Thymus (tissue), 14 donors: ENCODE results near the gene COX7B2. TPM values are rescaled to one million over a fixed set of nuclear protein-coding genes. Genes with fewer than 3 reads are reported as not detected.

Source experiments
- DNase-seq, 9 donors: peaks; one replicate each; pipeline ENCODE4 v3.0.0-alpha.2; 2013; ENCODE audit warnings: low spot score in 9 of 9, low read depth in 6 of 9, missing footprints in 1 of 9
- H3K27ac ChIP-seq, 2 donors: one replicate each; pipeline ENCODE4 v1.5.1; 2013; ENCODE audit warnings: control low read depth in 1 of 2, low read depth in 1 of 2, low read length in 1 of 2, mild to moderate bottlenecking in 1 of 2, moderate library complexity in 1 of 2
- H3K27me3 ChIP-seq, 2 donors: one replicate each; pipeline ENCODE4 v1.5.1; 2013; ENCODE audit warnings: low read length in 1 of 2; ENCODE audit not compliant: control insufficient read depth in 2 of 2, insufficient read depth in 1 of 2
- H3K36me3 ChIP-seq, 2 donors: one replicate each; pipeline ENCODE4 v1.5.1; 2013; ENCODE audit warnings: low read length in 1 of 2, mild to moderate bottlenecking in 1 of 2, moderate library complexity in 1 of 2; ENCODE audit not compliant: control insufficient read depth in 2 of 2, insufficient read depth in 2 of 2
- H3K4me1 ChIP-seq, 2 donors: one replicate each; pipeline ENCODE4 v1.5.1; 2013; ENCODE audit warnings: low read length in 2 of 2; ENCODE audit not compliant: control insufficient read depth in 2 of 2, insufficient read depth in 2 of 2
- H3K4me3 ChIP-seq, 2 donors: one replicate each; pipeline ENCODE4 v1.5.1; 2013; ENCODE audit warnings: low read length in 2 of 2, control low read depth in 1 of 2, mild to moderate bottlenecking in 1 of 2
- H3K9me3 ChIP-seq, 2 donors: one replicate each; pipeline ENCODE4 v1.5.1; 2013; ENCODE audit warnings: low read length in 1 of 2, mild to moderate bottlenecking in 1 of 2; ENCODE audit not compliant: control insufficient read depth in 2 of 2, insufficient read depth in 1 of 2
- WGBS: extraction: QIAGEN DNeasy Blood & Tissue Kit; methylation state at CpG from one replicate; pipeline ENCODE4 v1.1.7; 2013; 5-methylcytosine and 5-hydroxymethylcytosine counted together
- long read RNA-seq, 10 donors: transcript quantifications; one replicate each; lab custom pipeline, GENCODE V29; 2026
- polyA plus RNA-seq: library from polyadenylated mRNA; stranded (reverse); fragments of 200-250 nt; gene quantifications from one replicate; pipeline ENCODE4 v1.2.3, GENCODE V29; 2013
- total RNA-seq: library from RNA; stranded (reverse); fragments of 120-200 nt; gene quantifications from one replicate; pipeline ENCODE4 v1.2.4, GENCODE V29; 2013
- donor health status: healthy.

The COX7B2 gene, protein sequence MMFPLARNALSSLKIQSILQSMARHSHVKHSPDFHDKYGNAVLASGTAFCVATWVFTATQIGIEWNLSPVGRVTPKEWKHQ
- total RNA-seq (not detected), polyA plus RNA-seq (not detected)
- long read RNA-seq, donor 1, result 0 reads
- long read RNA-seq, donor 2, result 0 reads
- long read RNA-seq, donor 3, result 0 reads
- long read RNA-seq, donor 4, result 0 reads
- long read RNA-seq, donor 5, result 0 reads
- long read RNA-seq, donor 6, result 0 reads
- long read RNA-seq, donor 7, result 0 reads
- long read RNA-seq, donor 8, result 0 reads
- long read RNA-seq, donor 9, result 0 reads
- long read RNA-seq, donor 10, result 0 reads

GRCh38 chr4:46909078-46909477 is at the start of gene COX7B2:
TSS of gene COX7B2 (minus strand) at chr4:46909245. CDS start at chr4:46735192, 174,053 bp downstream.
- WGBS, result 93% methylated on average over 12 of the region's 12 CpGs
- H3K27ac ChIP-seq, result no peak within 1 kb of the TSS
- DNase-seq, result no peak

DNA sequence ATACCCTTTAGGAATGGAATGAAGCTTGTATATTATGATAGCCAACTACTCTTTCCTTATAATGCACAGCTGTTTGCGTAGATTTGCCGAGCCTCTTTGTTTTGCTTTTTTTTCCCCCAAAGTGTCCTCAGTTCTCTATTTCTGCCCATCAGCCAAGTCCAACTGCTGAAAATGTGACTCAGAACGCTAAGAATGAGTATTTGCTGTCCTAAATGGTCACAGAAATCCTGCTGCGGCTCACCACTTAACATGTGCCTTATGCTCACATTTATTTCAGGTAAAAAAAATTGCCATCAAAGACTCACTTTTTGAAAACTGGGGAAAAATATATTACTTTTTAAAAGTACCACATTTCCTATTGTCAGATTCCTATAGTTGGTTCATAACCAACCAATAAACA is 47.4 kb upstream of the COX7B2 start:
- no peak for DNase-seq
- H3K27me3 ChIP-seq, result no peaks in the 10 kb centered on the region
- no peak overlapping the region for H3K27ac ChIP-seq
- H3K36me3 ChIP-seq, result no peaks in the 10 kb centered on the region
- WGBS, result 80% methylated on average over 4 of the region's 4 CpGs
- H3K9me3 ChIP-seq, result no peaks in the 10 kb centered on the region
- no peaks in the 10 kb centered on the region for H3K4me1 ChIP-seq
- H3K4me3 ChIP-seq, result no peak overlapping the region

More at GRCh38 chr4:46909078-46909477, at the start of gene COX7B2:
- no peaks in the 10 kb centered on the region for H3K27me3 ChIP-seq
- H3K36me3 ChIP-seq, result no peaks in the 10 kb centered on the region
- no peaks in the 10 kb centered on the region for H3K4me1 ChIP-seq
- H3K4me3 ChIP-seq, result no peak within 1 kb of the TSS
- H3K9me3 ChIP-seq, result no peaks in the 10 kb centered on the region

DNA sequence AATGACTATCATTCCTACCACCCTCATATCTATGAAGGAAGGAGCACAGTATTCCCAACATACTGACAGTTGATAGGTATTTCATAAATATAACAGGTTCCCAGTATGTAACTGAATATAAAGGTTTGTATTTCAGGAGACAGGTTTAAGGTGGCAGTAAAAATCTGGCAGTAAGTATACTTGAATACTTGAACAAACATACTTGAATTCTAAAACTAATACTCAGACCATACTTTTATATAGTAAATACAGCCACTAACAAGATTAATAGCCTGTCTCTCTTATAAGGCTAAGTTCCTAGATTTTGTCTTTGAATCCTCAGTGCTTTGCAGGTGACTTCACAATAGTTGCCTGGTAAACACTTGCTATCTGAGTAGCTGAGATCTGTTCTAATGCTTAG is 46.6 kb upstream of the COX7B2 start:
- no peaks in the 10 kb centered on the region for H3K27me3 ChIP-seq
- H3K36me3 ChIP-seq, result no peaks in the 10 kb centered on the region
- no peaks in the 10 kb centered on the region for H3K4me1 ChIP-seq
- H3K4me3 ChIP-seq, result no peak overlapping the region
- no peak overlapping the region for H3K27ac ChIP-seq
- no peak for DNase-seq
- no peaks in the 10 kb centered on the region for H3K9me3 ChIP-seq

DNA sequence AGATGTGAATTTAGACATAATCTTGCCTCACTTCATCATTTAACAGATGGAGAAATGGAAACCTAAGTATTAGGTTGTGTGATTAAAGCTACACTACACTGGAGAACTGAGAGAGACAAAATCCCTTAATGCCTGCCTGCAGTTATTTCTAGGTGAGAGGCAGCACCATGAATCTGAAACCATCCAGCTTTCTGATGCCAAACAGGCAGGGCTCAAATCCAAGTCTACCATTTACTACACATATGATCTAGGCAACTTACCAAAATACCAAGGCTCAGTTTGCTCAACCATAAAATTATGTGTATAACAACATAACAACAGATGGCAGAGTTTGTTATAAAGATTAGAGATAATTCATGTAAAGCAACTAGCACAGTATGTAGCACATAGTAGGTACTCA is 45.6 kb upstream of the COX7B2 start:
- no peaks in the 10 kb centered on the region for H3K36me3 ChIP-seq
- no peaks in the 10 kb centered on the region for H3K4me1 ChIP-seq
- H3K4me3 ChIP-seq, result no peak overlapping the region
- no peaks in the 10 kb centered on the region for H3K9me3 ChIP-seq
- H3K27me3 ChIP-seq, result no peaks in the 10 kb centered on the region
- DNase-seq, result no peak
- no peak overlapping the region for H3K27ac ChIP-seq

GRCh38 chr4:46953564-46953963 is 44.5 kb upstream of the COX7B2 start:
- WGBS, result 98% methylated on average over 2 of the region's 2 CpGs
- no peak overlapping the region for H3K27ac ChIP-seq
- H3K4me3 ChIP-seq, result no peak overlapping the region
- no peaks in the 10 kb centered on the region for H3K4me1 ChIP-seq
- no peak for DNase-seq
- no peaks in the 10 kb centered on the region for H3K27me3 ChIP-seq
- H3K9me3 ChIP-seq, result no peaks in the 10 kb centered on the region
- no peaks in the 10 kb centered on the region for H3K36me3 ChIP-seq

DNA sequence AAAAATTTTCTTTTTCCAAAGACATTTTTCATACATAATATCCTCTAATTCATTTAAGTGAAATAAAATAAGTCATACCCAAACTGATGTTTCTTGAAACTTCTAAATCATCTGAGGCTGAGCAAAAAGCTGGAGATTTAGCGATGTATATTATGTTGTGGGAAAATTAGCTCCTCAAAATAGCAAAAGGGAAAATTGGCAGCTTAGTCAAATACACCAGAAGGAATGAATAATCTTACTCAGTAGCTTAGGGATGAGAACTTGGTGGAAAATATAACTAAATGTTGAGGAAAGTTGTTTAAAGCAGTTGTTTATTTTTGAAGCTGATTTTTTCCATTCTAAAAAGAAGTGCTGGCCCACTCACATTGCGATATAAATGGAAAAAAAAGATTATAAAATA is 43.4 kb upstream of the COX7B2 start:
- 89% methylated on average over 2 of the region's 2 CpGs for WGBS
- H3K4me3 ChIP-seq, result no peak overlapping the region
- H3K27ac ChIP-seq, result no peak overlapping the region
- no peaks in the 10 kb centered on the region for H3K36me3 ChIP-seq
- no peaks in the 10 kb centered on the region for H3K9me3 ChIP-seq
- no peaks in the 10 kb centered on the region for H3K4me1 ChIP-seq
- no peaks in the 10 kb centered on the region for H3K27me3 ChIP-seq
- no peak for DNase-seq

GRCh38 chr4:46950826-46951225 is 41.8 kb upstream of the COX7B2 start:
- no peak overlapping the region for H3K4me3 ChIP-seq
- no peak for DNase-seq
- H3K4me1 ChIP-seq, result no peaks in the 10 kb centered on the region
- no peaks in the 10 kb centered on the region for H3K36me3 ChIP-seq
- H3K9me3 ChIP-seq, result no peaks in the 10 kb centered on the region
- 85% methylated on average over 3 of the region's 3 CpGs for WGBS
- H3K27ac ChIP-seq, result no peak overlapping the region
- no peaks in the 10 kb centered on the region for H3K27me3 ChIP-seq

- Histone ChIP-seq H3K9me3 (no peaks in the 10 kb centered on the region), H3K36me3 (no peaks in the 10 kb centered on the region), H3K27me3 (no peaks in the 10 kb centered on the region), H3K27ac (no peak overlapping the region), H3K4me1 (no peaks in the 10 kb centered on the region), H3K4me3 (no peak overlapping the region)
- no peak for DNase-seq
- 87% methylated on average over 1 of the region's 1 CpG for WGBS
These were observed 40.8 kb upstream of the COX7B2 start for GRCh38 chr4:46949822-46950221.

DNA sequence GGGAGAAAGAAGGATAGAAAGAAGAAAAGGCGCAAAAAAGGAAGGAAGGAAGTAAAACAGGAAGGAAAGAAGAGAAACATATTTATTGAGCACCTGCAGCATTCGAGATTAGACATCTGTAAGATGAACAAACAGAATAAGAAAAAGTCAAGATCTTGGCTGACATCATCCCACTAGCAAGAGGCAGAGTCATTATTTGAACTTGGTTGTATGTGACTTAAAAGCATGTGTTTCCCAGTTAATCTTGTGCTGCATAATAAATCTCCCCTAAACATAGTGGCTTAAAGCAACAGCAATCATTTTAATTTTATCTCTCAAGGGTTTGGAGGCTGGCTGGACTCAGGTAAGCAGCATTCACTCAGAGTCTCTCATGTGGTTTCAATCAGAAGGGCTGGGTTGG is 38.5 kb upstream of the COX7B2 start:
- no peak for DNase-seq
- no peak overlapping the region for H3K27ac ChIP-seq
- no peaks in the 10 kb centered on the region for H3K36me3 ChIP-seq
- H3K9me3 ChIP-seq, result no peaks in the 10 kb centered on the region
- H3K4me1 ChIP-seq, result no peaks in the 10 kb centered on the region
- H3K27me3 ChIP-seq, result no peaks in the 10 kb centered on the region
- H3K4me3 ChIP-seq, result no peak overlapping the region
- 13% methylated on average over 2 of the region's 2 CpGs for WGBS
